Breast epithelium (tissue), 3 donors: ENCODE measurements around the gene NR5A2.

Source experiments
- CTCF ChIP-seq, 3 donors: fragments of 450-650 bp; IDR thresholded peaks; one replicate each; pipeline ENCODE4 v1.5.1; 2016 to 2017; ENCODE audit warnings: antibody characterized with exemption in 3 of 3, mild to moderate bottlenecking in 3 of 3, moderate library complexity in 3 of 3
- POLR2AphosphoS5 ChIP-seq, 3 donors: sonication (generic); formaldehyde crosslinking; IDR thresholded peaks; one replicate each; pipeline ENCODE4 v1.6.1; 2017; ENCODE audit warnings: antibody characterized with exemption in 3 of 3

DNA sequence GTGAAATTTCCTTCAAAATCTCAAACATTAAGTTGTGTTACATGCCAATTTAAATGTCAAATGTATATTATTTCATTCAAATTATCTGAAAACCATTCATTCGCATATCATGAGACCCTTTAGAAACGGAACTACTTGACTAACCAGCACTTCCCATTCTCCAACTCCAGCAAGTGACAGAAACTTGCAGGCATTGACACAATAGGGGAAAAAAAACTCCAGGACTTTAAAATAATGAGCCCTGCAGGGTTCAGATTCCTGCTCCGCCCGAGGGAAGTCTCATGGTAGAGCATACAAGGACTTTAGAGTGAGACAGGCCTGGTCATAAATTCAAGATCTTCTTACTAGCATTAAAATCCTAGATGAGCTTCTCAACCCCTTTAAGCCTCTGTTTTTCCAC lies 138.9 kb downstream of the NR5A2 start:
- TF ChIP-seq POLR2AphosphoS5 (IDR thresholded peaks at IDR 0.05) (no peak), CTCF (IDR thresholded peaks at IDR 0.05) (no peak)
